ENCODE data around the gene CAVIN1.
"Not testable (repeated sequence)": the region's sequence is repeated elsewhere in the genome, so short reads cannot be mapped to it uniquely, and the experiment has no call there.

CAVIN1 gene

GRCh38 chr17:42404326-42405055 is 18.6 kb downstream of the CAVIN1 start:
- Histone ChIP-seq H3K9ac (ENCODE audit: low read depth, low read length) (no peak overlapping the region), H3K36me3 (ENCODE audit: insufficient read depth, low read length) (0 out of 2 replicates have a peak, but pooled peaks cover 3% of the 10 kb centered on the region), H3K4me1 (ENCODE audit: insufficient read depth, low read length) (peaks cover 43% of the 10 kb centered on the region), H3K9me3 (ENCODE audit: control insufficient read depth, insufficient read depth, low read length) (no peaks in the 10 kb centered on the region)

- H3K4me1 ChIP-seq (ENCODE audit: insufficient read depth, low read length): peaks cover 40% of the 10 kb centered on the region
- H3K36me3 ChIP-seq (ENCODE audit: insufficient read depth, low read length): 0 out of 2 replicates have a peak, but pooled peaks cover 3% of the 10 kb centered on the region
- no peaks in the 10 kb centered on the region for H3K9me3 ChIP-seq (ENCODE audit: control insufficient read depth, insufficient read depth, low read length)
- H3K9ac ChIP-seq (ENCODE audit: low read depth, low read length): no peak overlapping the region
Measured at GRCh38 chr17:42403150-42403549, 19.9 kb downstream of the CAVIN1 start.

DNA sequence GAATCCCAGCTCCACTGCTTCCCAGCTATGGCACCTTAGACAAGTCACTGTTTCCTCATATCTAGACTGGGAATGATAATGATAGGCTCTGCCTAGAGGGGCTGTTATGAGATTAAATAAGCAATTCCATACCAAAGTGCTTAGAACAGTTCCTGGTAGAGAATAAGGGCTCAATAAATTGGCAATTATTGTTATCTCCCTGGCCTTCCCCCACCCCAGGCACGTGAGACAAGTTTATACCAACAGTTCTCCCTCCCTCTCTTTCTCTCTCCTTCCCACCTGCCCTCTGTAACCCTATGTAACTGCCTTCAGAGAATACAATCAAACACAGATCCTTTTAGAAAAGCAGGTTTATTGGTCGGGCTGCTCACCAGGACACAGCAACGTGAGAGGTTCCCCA is 20.9 kb downstream of the CAVIN1 start:
- Histone ChIP-seq H3K36me3 (ENCODE audit: insufficient read depth, low read length) (0 out of 2 replicates have a peak, but pooled peaks cover 3% of the 10 kb centered on the region), H3K9ac (ENCODE audit: low read depth, low read length) (no peak overlapping the region; the same call in 1 of the 2 replicates), H3K4me1 (ENCODE audit: insufficient read depth, low read length) (peaks cover 31% of the 10 kb centered on the region), H3K9me3 (ENCODE audit: control insufficient read depth, insufficient read depth, low read length) (no peaks in the 10 kb centered on the region)

GRCh38 chr17:42400844-42401375 is 22.1 kb downstream of the CAVIN1 start:
- H3K4me1 ChIP-seq (ENCODE audit: insufficient read depth, low read length): peaks cover 25% of the 10 kb centered on the region
- not testable (repeated sequence) for H3K9ac ChIP-seq (ENCODE audit: low read depth, low read length); H3K9me3 ChIP-seq (ENCODE audit: control insufficient read depth, insufficient read depth, low read length); H3K36me3 ChIP-seq (ENCODE audit: insufficient read depth, low read length)

DNA sequence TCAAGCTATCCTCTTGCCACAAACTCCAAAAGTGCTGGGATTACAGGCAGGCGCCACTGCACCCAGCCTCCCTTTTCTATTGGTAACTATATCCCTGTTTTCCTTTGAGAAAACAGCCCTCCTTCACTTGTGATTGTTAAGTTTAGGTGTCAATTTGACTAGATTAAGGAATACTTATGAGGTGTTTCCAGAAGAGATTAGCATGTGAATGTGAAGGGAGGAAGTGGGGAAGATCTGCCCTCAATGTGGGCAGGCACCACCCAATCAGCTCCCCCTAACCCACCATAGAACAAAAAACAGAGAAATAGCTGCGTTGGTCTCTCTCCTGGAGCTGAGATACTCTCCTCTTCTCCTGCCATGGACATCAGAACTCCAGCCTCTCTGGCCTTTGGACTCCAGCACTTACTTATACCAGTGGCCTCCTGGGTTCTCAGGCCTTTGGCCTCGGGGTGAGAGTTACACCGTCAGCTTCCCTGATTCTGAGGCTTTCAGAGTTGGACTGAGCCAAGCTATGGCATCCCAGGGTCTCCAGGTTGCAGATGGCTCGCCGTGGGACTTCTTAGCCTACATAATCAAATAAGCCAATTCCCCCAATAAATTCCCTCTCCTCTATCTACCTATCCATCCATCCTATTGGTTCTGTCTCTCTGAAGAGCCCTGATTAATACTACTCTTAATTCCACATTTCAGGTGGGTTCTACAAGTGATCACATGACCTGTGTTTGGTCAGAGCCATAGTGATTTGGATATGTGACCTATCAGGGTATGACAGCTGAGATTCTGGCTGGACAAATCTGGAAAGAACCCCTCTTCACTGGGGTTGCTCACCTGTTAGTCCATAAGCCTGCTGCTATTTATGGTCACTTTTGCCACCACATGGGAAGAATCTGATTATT is 22.9 kb downstream of the CAVIN1 start:
- 0 out of 2 replicates have a peak, but pooled peaks cover 3% of the 10 kb centered on the region for H3K36me3 ChIP-seq (ENCODE audit: insufficient read depth, low read length)
- H3K4me1 ChIP-seq (ENCODE audit: insufficient read depth, low read length): peaks cover 25% of the 10 kb centered on the region
- H3K9me3 ChIP-seq (ENCODE audit: control insufficient read depth, insufficient read depth, low read length): no peaks in the 10 kb centered on the region
- no peak overlapping the region for H3K9ac ChIP-seq (ENCODE audit: low read depth, low read length)

- H3K9me3 ChIP-seq (ENCODE audit: control insufficient read depth, insufficient read depth, low read length): no peaks in the 10 kb centered on the region
- no peak overlapping the region for H3K9ac ChIP-seq (ENCODE audit: low read depth, low read length)
- H3K36me3 ChIP-seq (ENCODE audit: insufficient read depth, low read length): no peaks in the 10 kb centered on the region
- peaks cover 25% of the 10 kb centered on the region for H3K4me1 ChIP-seq (ENCODE audit: insufficient read depth, low read length)
Measured at GRCh38 chr17:42399121-42399520, 23.9 kb downstream of the CAVIN1 start.

DNA sequence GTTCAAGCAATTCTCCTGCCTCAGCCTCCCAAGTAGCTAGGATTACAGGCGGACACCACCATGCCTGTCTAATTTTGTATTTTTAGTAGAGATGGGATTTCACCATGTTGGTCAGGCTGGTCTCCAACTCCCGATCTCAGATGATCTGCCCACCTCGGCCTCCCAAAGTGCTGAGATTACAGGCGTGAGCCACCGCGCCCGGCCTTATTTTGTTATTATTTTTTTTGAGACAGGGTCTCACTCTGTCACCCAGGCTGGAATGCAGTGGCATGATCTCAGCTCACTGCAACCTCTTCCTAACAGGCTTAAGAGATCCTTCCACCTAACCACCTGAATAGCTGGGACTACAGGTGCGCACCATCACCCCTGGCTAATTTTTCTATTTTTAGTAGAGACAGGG is 27.5 kb downstream of the CAVIN1 start:
- not testable (repeated sequence) for H3K9ac ChIP-seq (ENCODE audit: low read depth, low read length); H3K9me3 ChIP-seq (ENCODE audit: control insufficient read depth, insufficient read depth, low read length); H3K36me3 ChIP-seq (ENCODE audit: insufficient read depth, low read length)
- peaks cover 12% of the 10 kb centered on the region; the same call in 1 of the 2 replicates for H3K4me1 ChIP-seq (ENCODE audit: insufficient read depth, low read length)

DNA sequence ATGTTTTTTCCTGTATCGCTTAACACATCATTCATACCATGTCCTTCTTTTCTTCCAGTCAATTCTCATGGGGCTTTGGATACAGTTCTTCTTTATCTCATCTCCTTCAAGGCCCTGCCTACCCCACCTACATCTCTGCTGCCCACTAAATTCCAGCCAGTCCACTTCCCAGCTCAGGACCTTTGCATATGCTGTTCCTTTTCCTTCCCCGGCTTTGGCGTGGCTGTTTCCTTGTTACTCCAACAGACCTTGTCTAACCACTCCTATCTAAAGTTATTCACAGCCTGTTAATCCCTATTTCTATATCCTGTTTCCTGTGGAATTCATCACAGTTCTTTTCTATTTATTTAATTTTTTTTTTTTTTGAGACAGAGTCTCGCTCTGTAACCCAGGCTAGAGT is 28.2 kb downstream of the CAVIN1 start:
- no peaks in the 10 kb centered on the region for H3K9me3 ChIP-seq (ENCODE audit: control insufficient read depth, insufficient read depth, low read length)
- H3K9ac ChIP-seq (ENCODE audit: low read depth, low read length): no peak overlapping the region
- no peaks in the 10 kb centered on the region for H3K36me3 ChIP-seq (ENCODE audit: insufficient read depth, low read length)
- H3K4me1 ChIP-seq (ENCODE audit: insufficient read depth, low read length): peaks cover 4% of the 10 kb centered on the region; the same call in 1 of the 2 replicates

- Histone ChIP-seq H3K9ac (ENCODE audit: low read depth, low read length) (no peak overlapping the region), H3K36me3 (ENCODE audit: insufficient read depth, low read length) (no peaks in the 10 kb centered on the region), H3K4me1 (ENCODE audit: insufficient read depth, low read length) (no peaks in the 10 kb centered on the region), H3K9me3 (ENCODE audit: control insufficient read depth, insufficient read depth, low read length) (no peaks in the 10 kb centered on the region)
Measured at GRCh38 chr17:42392692-42393415, 30.2 kb downstream of the CAVIN1 start.

DNA sequence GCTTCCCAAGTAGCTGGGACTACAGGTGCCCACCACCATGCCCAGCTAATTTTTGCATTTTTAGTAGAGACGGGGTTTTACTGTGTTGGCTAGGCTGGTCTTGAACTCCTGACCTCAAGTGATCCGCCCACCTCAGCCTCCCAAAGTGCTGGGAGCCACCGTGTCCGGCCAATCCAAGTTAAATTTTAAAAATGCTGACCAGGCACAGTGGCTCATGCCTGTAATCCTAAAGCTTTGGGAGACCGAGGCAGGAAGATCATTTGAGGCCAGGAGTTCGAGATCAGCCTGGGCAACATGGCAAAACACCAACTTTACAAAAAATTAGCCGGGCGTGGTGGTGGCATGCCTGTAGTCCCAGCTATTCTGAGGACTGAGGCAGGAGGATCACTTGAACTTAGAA is 31.6 kb downstream of the CAVIN1 start:
- H3K9me3 ChIP-seq (ENCODE audit: control insufficient read depth, insufficient read depth, low read length); H3K36me3 ChIP-seq (ENCODE audit: insufficient read depth, low read length); H3K9ac ChIP-seq (ENCODE audit: low read depth, low read length); H3K4me1 ChIP-seq (ENCODE audit: insufficient read depth, low read length): not testable (repeated sequence)

- H3K36me3 ChIP-seq (ENCODE audit: insufficient read depth, low read length): no peaks in the 10 kb centered on the region
- peaks cover 10% of the 10 kb centered on the region for H3K4me1 ChIP-seq (ENCODE audit: insufficient read depth, low read length)
- no peaks in the 10 kb centered on the region for H3K9me3 ChIP-seq (ENCODE audit: control insufficient read depth, insufficient read depth, low read length)
- H3K9ac ChIP-seq (ENCODE audit: low read depth, low read length): no peak overlapping the region
Measured at GRCh38 chr17:42389899-42390298, 33.2 kb downstream of the CAVIN1 start.

DNA sequence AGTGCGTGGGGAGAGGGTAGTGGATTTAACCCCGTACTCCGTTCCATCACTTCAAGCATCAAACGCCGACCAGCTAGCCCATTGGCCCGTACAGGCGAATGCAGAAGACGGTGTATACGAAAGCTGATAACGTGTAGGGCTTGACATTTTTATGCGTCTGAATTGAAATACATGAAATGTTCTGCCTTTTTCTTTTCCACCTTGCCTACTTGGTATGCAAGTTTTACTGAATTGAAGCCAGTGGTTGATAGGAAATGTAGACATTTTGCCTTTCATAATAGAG is 34.0 kb downstream of the CAVIN1 start:
- Histone ChIP-seq H3K4me1 (ENCODE audit: insufficient read depth, low read length) (peaks cover 10% of the 10 kb centered on the region), H3K36me3 (ENCODE audit: insufficient read depth, low read length) (no peaks in the 10 kb centered on the region), H3K9ac (ENCODE audit: low read depth, low read length) (peak overlapping the region; percentile 73), H3K9me3 (ENCODE audit: control insufficient read depth, insufficient read depth, low read length) (no peaks in the 10 kb centered on the region)

DNA sequence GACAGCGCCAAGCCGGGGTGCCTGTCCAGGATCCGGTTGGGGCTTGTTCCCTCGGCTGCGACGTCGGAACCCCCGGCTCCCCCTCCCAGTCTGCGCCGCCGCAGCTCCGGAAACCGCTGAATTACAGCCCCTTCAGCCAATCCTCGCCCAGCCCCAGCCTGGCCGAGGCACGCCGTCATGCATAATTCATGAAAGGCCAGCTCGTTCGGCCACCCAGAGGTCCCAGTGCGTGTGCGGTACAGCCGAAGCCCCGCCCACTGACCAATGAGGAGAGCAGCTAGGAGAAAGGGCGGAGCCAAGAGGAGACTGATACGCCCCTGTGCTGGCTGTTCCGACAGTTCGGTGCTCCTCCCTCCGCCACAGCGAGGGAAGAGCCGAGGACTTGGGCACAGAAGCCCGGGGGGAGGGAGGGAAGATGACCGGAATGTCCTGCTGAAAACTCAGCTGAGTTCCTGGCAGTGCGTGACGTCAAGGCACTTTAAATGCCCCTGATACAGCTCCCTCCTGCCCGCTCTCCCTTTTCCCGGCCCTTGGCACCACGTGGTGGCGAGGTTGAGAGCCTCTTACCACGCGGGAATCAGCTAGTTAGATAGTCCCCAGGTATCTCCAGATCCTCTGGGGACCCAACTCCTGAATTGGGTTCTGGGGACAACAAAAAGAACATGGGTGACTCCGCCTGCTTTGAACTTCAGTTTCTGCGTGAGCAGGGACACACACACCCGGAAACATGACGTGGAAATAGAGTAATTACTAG is 34.5 kb downstream of the CAVIN1 start, which contains the start of gene STAT3:
TSS of gene STAT3 (minus strand) at position 62 of the 754 bp plus-strand sequence. CDS start 39,926 bp downstream, outside the sequence.
- Histone ChIP-seq H3K9ac (ENCODE audit: low read depth, low read length) (peak within 1 kb of the TSS; percentile 73), H3K9me3 (ENCODE audit: control insufficient read depth, insufficient read depth, low read length) (no peaks in the 10 kb centered on the region), H3K36me3 (ENCODE audit: insufficient read depth, low read length) (no peaks in the 10 kb centered on the region), H3K4me1 (ENCODE audit: insufficient read depth, low read length) (peaks cover 10% of the 10 kb centered on the region)

Measured in ES-I3 (cell line).